Measurements from ENCODE around the gene KRTAP5-8. TPM values are rescaled to one million over a fixed set of nuclear protein-coding genes. Genes with fewer than 3 reads are reported as not detected.

The KRTAP5-8 gene
- total RNA-seq, 1 donor from 2014 or later = not detected

GRCh38 chr11:71490044-71490730 lies 47.6 kb upstream of the KRTAP5-8 start:
- no peak overlapping the region for H3K9ac ChIP-seq
- no peak overlapping the region for H2AFZ ChIP-seq (replicated peaks)
- no peaks in the 10 kb centered on the region for H3K79me2 ChIP-seq (ENCODE audit: low read depth)
- H3K9me3 ChIP-seq (ENCODE audit: low read depth) = no peaks in the 10 kb centered on the region
- no peak overlapping the region for H3K4me3 ChIP-seq
- H3K4me1 ChIP-seq = no peaks in the 10 kb centered on the region
- peaks cover 30% of the 10 kb centered on the region for H3K36me3 Mint-ChIP-seq
- H3F3A ChIP-seq (ENCODE audit: low read depth) = no peaks in the 10 kb centered on the region
- no peak overlapping the region for H3K27ac ChIP-seq
- no peak for TF ChIP-seq CTCF (IDR thresholded peaks at IDR 0.05)
- no peak for TF ChIP-seq EZH2phosphoT487 (IDR thresholded peaks at IDR 0.05)
- TF ChIP-seq EZH2 (IDR thresholded peaks at IDR 0.05) = no peak
- H4K20me1 ChIP-seq (ENCODE audit: low read depth) = no peaks in the 10 kb centered on the region
- H3K4me2 ChIP-seq = no peak overlapping the region
- H3K36me3 ChIP-seq = no peaks in the 10 kb centered on the region
- no peaks in the 10 kb centered on the region for H3K9me3 Mint-ChIP-seq
- peaks cover 19% of the 10 kb centered on the region for H3K4me1 Mint-ChIP-seq
- H3K27ac Mint-ChIP-seq = peak overlapping the region; percentile 27
- H3K27me3 ChIP-seq = no peaks in the 10 kb centered on the region
- H3K4me3 Mint-ChIP-seq = no peak overlapping the region
- H3K27me3 Mint-ChIP-seq (ENCODE audit: insufficient read depth, low read depth) = peaks cover 4% of the 10 kb centered on the region
- no peak for DNase-seq (ENCODE audit: low spot score)

GRCh38 chr11:71490731-71491390 lies 47.0 kb upstream of the KRTAP5-8 start:
- H3K36me3 ChIP-seq = no peaks in the 10 kb centered on the region
- peak overlapping the region; percentile 39 for H3K27ac Mint-ChIP-seq
- H3K27ac ChIP-seq = no peak overlapping the region
- H3K9me3 ChIP-seq (ENCODE audit: low read depth) = no peaks in the 10 kb centered on the region
- H3K36me3 Mint-ChIP-seq = peaks cover 24% of the 10 kb centered on the region
- H3F3A ChIP-seq (ENCODE audit: low read depth) = no peaks in the 10 kb centered on the region
- H3K9ac ChIP-seq = no peak overlapping the region
- no peak overlapping the region for H3K4me2 ChIP-seq
- H4K20me1 ChIP-seq (ENCODE audit: low read depth) = no peaks in the 10 kb centered on the region
- H3K27me3 Mint-ChIP-seq (ENCODE audit: insufficient read depth, low read depth) = peaks cover 4% of the 10 kb centered on the region
- no peaks in the 10 kb centered on the region for H3K9me3 Mint-ChIP-seq
- no peak overlapping the region for H2AFZ ChIP-seq (replicated peaks)
- H3K4me1 ChIP-seq = no peaks in the 10 kb centered on the region
- H3K79me2 ChIP-seq (ENCODE audit: low read depth) = no peaks in the 10 kb centered on the region
- DNase-seq (ENCODE audit: low spot score) = no peak
- no peak overlapping the region for H3K4me3 ChIP-seq
- peaks cover 19% of the 10 kb centered on the region for H3K4me1 Mint-ChIP-seq
- H3K27me3 ChIP-seq = no peaks in the 10 kb centered on the region
- H3K4me3 Mint-ChIP-seq = no peak overlapping the region
- TF ChIP-seq EZH2phosphoT487 (IDR thresholded peaks at IDR 0.05) (no peak), EZH2 (IDR thresholded peaks at IDR 0.05) (no peak), CTCF (IDR thresholded peaks at IDR 0.05) (no peak)

- Histone ChIP-seq H3K4me3 (no peak overlapping the region), H3K9ac (no peak overlapping the region), H4K20me1 (ENCODE audit: low read depth) (no peaks in the 10 kb centered on the region), H3F3A (ENCODE audit: low read depth) (no peaks in the 10 kb centered on the region), H3K27me3 (no peaks in the 10 kb centered on the region), H3K4me2 (no peak overlapping the region), H3K27ac (no peak overlapping the region), H3K9me3 (ENCODE audit: low read depth) (no peaks in the 10 kb centered on the region), H2AFZ (replicated peaks) (no peak overlapping the region), H3K36me3 (no peaks in the 10 kb centered on the region), H3K79me2 (ENCODE audit: low read depth) (no peaks in the 10 kb centered on the region), H3K4me1 (no peaks in the 10 kb centered on the region)
- Mint-ChIP-seq H3K9me3 (no peaks in the 10 kb centered on the region), H3K4me1 (peaks cover 19% of the 10 kb centered on the region), H3K27ac (no peak overlapping the region), H3K36me3 (peaks cover 18% of the 10 kb centered on the region), H3K27me3 (ENCODE audit: insufficient read depth, low read depth) (peaks cover 2% of the 10 kb centered on the region), H3K4me3 (no peak overlapping the region)
- no peak for TF ChIP-seq CTCF (IDR thresholded peaks at IDR 0.05)
- TF ChIP-seq EZH2phosphoT487 (IDR thresholded peaks at IDR 0.05) = no peak
- no peak for DNase-seq (ENCODE audit: low spot score)
Observed at GRCh38 chr11:71491531-71491930, 46.3 kb upstream of the KRTAP5-8 start.
